BLaER1 treated with 17β-estradiol and CSF1 and Interleukin-3, amounts not matched to agents 10 nM and 100 nM (cell line): ENCODE data around the gene CREB1.

Source experiments
- H3K27ac ChIP-seq, 11 experiments: shearing (Covaris generic); formaldehyde crosslinking; 2 replicates each; pipeline ENCODE4 v1.8.1; 2022
- H3K27me3 ChIP-seq, 11 experiments: shearing (Covaris generic); formaldehyde crosslinking; 2 replicates each; pipeline ENCODE4 v1.8.1; 2022
- H3K36me3 ChIP-seq, 11 experiments: shearing (Covaris generic); formaldehyde crosslinking; 2 replicates each; pipeline ENCODE4 v1.8.1; 2022
- H3K4me1 ChIP-seq, 10 experiments: shearing (Covaris generic); formaldehyde crosslinking; 2 replicates each; pipeline ENCODE4 v1.8.1; 2022
- H3K4me2 ChIP-seq, 11 experiments: shearing (Covaris generic); formaldehyde crosslinking; 2 replicates each; pipeline ENCODE4 v1.8.1; 2022
- H3K4me3 ChIP-seq, 10 experiments: shearing (Covaris generic); formaldehyde crosslinking; 2 replicates each; pipeline ENCODE4 v1.8.1; 2022
- H3K9ac ChIP-seq, 11 experiments: shearing (Covaris generic); formaldehyde crosslinking; 2 replicates each; pipeline ENCODE4 v1.8.1; 2022
- H3K9me3 ChIP-seq, 11 experiments: shearing (Covaris generic); formaldehyde crosslinking; replicated peaks in 1 of 11; 2 replicates each; pipeline ENCODE4 v1.8.1; 2022
- H4K20me1 ChIP-seq, 11 experiments: shearing (Covaris generic); formaldehyde crosslinking; 2 replicates each; pipeline ENCODE4 v1.8.1; 2022
- Cebpa-rat ChIP-seq, 11 experiments: shearing (Covaris generic); IDR thresholded peaks; 2 replicates each; pipeline ENCODE4 v1.8.1; 2022

The CREB1 gene

GRCh38 chr2:207529330-207530159, at the start of gene CREB1:
Gene CREB1, plus strand, starts transcription at chr2:207529962. Its CDS starts 25,674 bp downstream, at chr2:207555636.
- peaks cover 33 to 42% (median 39%) of the 10 kb centered on the region in 11 experiments; a peak in 21 of 22 replicates for H4K20me1 ChIP-seq
- peaks cover 40 to 71% (median 49%) of the 10 kb centered on the region in 10 experiments for H3K4me1 ChIP-seq
- H3K27ac ChIP-seq, result peak within 1 kb of the TSS; percentile 93 to 100 (median 98)
- H3K4me2 ChIP-seq, result peak within 1 kb of the TSS; percentile 88 to 96 (median 92)
- H3K27me3 ChIP-seq, result no peaks in the 10 kb centered on the region
- TF ChIP-seq Cebpa-rat (IDR thresholded peaks at IDR 0.05), result no peak
- no peaks in the 10 kb centered on the region for H3K9me3 ChIP-seq
- H3K4me3 ChIP-seq, result peak within 1 kb of the TSS; percentile 69 to 91 (median 81)
- H3K36me3 ChIP-seq, result peaks cover 0 to 27% (median 6%) of the 10 kb centered on the region in 11 experiments; a peak in 9 of 22 replicates
- peak within 1 kb of the TSS; percentile 95 to 100 (median 98) for H3K9ac ChIP-seq

GRCh38 chr2:207480521-207481040, 49.2 kb upstream of the CREB1 start:
- Histone ChIP-seq H4K20me1 (no peaks in the 10 kb centered on the region), H3K27me3 (no peaks in the 10 kb centered on the region), H3K4me1 (peaks cover 0 to 51% (median 0%) of the 10 kb centered on the region in 10 experiments; a peak in 6 of 20 replicates), H3K36me3 (no peaks in the 10 kb centered on the region), H3K4me2 (peak overlapping the region in 3 of 11 experiments; percentile 48 to 82 (median 77); a peak in 6 of 22 replicates), H3K9ac (peak overlapping the region in 1 of 11 experiments; percentile 23; a peak in 1 of 22 replicates), H3K4me3 (no peak overlapping the region), H3K27ac (peak overlapping the region in 3 of 11 experiments; percentile 56 to 86 (median 72); a peak in 6 of 22 replicates), H3K9me3 (no peaks in the 10 kb centered on the region)
- no peak for TF ChIP-seq Cebpa-rat (IDR thresholded peaks at IDR 0.05)

- H3K4me1 ChIP-seq, result peaks cover 0 to 51% (median 0%) of the 10 kb centered on the region in 10 experiments; a peak in 6 of 20 replicates
- peak overlapping the region in 2 of 11 experiments; percentile 1 to 82; a peak in 3 of 22 replicates for H3K4me2 ChIP-seq
- peak overlapping the region in 1 of 11 experiments; percentile 72; a peak in 1 of 22 replicates for H3K27ac ChIP-seq
- no peak overlapping the region for H3K9ac ChIP-seq
- no peaks in the 10 kb centered on the region for H3K27me3 ChIP-seq
- H3K36me3 ChIP-seq, result no peaks in the 10 kb centered on the region
- no peak overlapping the region for H3K4me3 ChIP-seq
- no peaks in the 10 kb centered on the region for H4K20me1 ChIP-seq
- H3K9me3 ChIP-seq, result no peaks in the 10 kb centered on the region
- TF ChIP-seq Cebpa-rat (IDR thresholded peaks at IDR 0.05), result no peak
Observed at GRCh38 chr2:207481924-207482323, 47.8 kb upstream of the CREB1 start.

- no peaks in the 10 kb centered on the region for H4K20me1 ChIP-seq
- H3K27me3 ChIP-seq, result no peaks in the 10 kb centered on the region
- no peak overlapping the region for H3K4me3 ChIP-seq
- no peaks in the 10 kb centered on the region for H3K9me3 ChIP-seq
- no peaks in the 10 kb centered on the region for H3K36me3 ChIP-seq
- no peak overlapping the region for H3K4me2 ChIP-seq
- peaks cover 0 to 51% (median 0%) of the 10 kb centered on the region in 10 experiments; a peak in 6 of 20 replicates for H3K4me1 ChIP-seq
- no peak overlapping the region for H3K27ac ChIP-seq
- no peak overlapping the region for H3K9ac ChIP-seq
- no peak for TF ChIP-seq Cebpa-rat (IDR thresholded peaks at IDR 0.05)
Observed at GRCh38 chr2:207482630-207483029, 47.1 kb upstream of the CREB1 start.

GRCh38 chr2:207483066-207483465, 46.7 kb upstream of the CREB1 start:
- no peak overlapping the region for H3K4me2 ChIP-seq

GRCh38 chr2:207483477-207483876, 46.3 kb upstream of the CREB1 start:
- Histone ChIP-seq H4K20me1 (no peaks in the 10 kb centered on the region), H3K4me2 (no peak overlapping the region), H3K4me3 (no peak overlapping the region), H3K9me3 (no peaks in the 10 kb centered on the region), H3K27me3 (no peaks in the 10 kb centered on the region), H3K36me3 (no peaks in the 10 kb centered on the region), H3K27ac (no peak overlapping the region), H3K4me1 (peaks cover 0 to 44% (median 0%) of the 10 kb centered on the region in 10 experiments; a peak in 6 of 20 replicates), H3K9ac (no peak overlapping the region)
- no peak for TF ChIP-seq Cebpa-rat (IDR thresholded peaks at IDR 0.05)

More at GRCh38 chr2:207483066-207483465, 46.7 kb upstream of the CREB1 start:
- Histone ChIP-seq H3K4me1 (peaks cover 0 to 48% (median 0%) of the 10 kb centered on the region in 10 experiments; a peak in 6 of 20 replicates), H3K27ac (no peak overlapping the region), H3K27me3 (no peaks in the 10 kb centered on the region), H3K4me3 (no peak overlapping the region), H4K20me1 (no peaks in the 10 kb centered on the region), H3K9ac (no peak overlapping the region), H3K36me3 (no peaks in the 10 kb centered on the region), H3K9me3 (no peaks in the 10 kb centered on the region)
- TF ChIP-seq Cebpa-rat (IDR thresholded peaks at IDR 0.05), result no peak

- TF ChIP-seq Cebpa-rat (IDR thresholded peaks at IDR 0.05), result no peak
- H3K4me1 ChIP-seq, result peaks cover 0 to 32% (median 0%) of the 10 kb centered on the region in 10 experiments; a peak in 6 of 20 replicates
- H3K4me3 ChIP-seq, result no peak overlapping the region
- H3K36me3 ChIP-seq, result no peaks in the 10 kb centered on the region
- no peak overlapping the region for H3K9ac ChIP-seq
- H3K4me2 ChIP-seq, result no peak overlapping the region
- no peaks in the 10 kb centered on the region for H3K27me3 ChIP-seq
- H4K20me1 ChIP-seq, result no peaks in the 10 kb centered on the region
- no peak overlapping the region for H3K27ac ChIP-seq
- no peaks in the 10 kb centered on the region for H3K9me3 ChIP-seq
Observed at GRCh38 chr2:207484444-207485391, 45.0 kb upstream of the CREB1 start.

- Histone ChIP-seq H3K36me3 (no peaks in the 10 kb centered on the region), H3K9ac (no peak overlapping the region), H3K4me1 (peaks cover 0 to 10% (median 0%) of the 10 kb centered on the region in 10 experiments; a peak in 1 of 20 replicates), H4K20me1 (no peaks in the 10 kb centered on the region), H3K4me2 (no peak overlapping the region), H3K27ac (no peak overlapping the region), H3K9me3 (no peaks in the 10 kb centered on the region), H3K27me3 (no peaks in the 10 kb centered on the region), H3K4me3 (no peak overlapping the region)
- no peak for TF ChIP-seq Cebpa-rat (IDR thresholded peaks at IDR 0.05)
Observed at GRCh38 chr2:207487650-207488311, 42.0 kb upstream of the CREB1 start.
